Measurements from ENCODE around the gene LCN10. TPM values are rescaled to one million over a fixed set of nuclear protein-coding genes. Genes with fewer than 3 reads are reported as not detected.

Gene LCN10
- total and polyA plus RNA-seq, 2 of the 13 experiments (the other 11 are each of a cell fraction or from before 2014, with no cell fraction given) = 0.53 to 0.61 TPM

- TF ChIP-seq ZNF318 (CRISPR knock-in tag; IDR thresholded peaks at IDR 0.05) (no peak), MYPOP (CRISPR knock-in tag; IDR thresholded peaks at IDR 0.05) (no peak), ZBTB8A (CRISPR knock-in tag; IDR thresholded peaks at IDR 0.05; ENCODE audit: borderline replicate concordance, low read depth) (no peak), GZF1 (CRISPR knock-in tag; IDR thresholded peaks at IDR 0.05) (no peak), GABPA (IDR thresholded peaks at IDR 0.05; ENCODE audit: low read depth, low read length) (no peak), GABPA (CRISPR knock-in tag; IDR thresholded peaks at IDR 0.05; ENCODE audit: low read depth) (no peak), ZSCAN20 (CRISPR knock-in tag; IDR thresholded peaks at IDR 0.05; ENCODE audit: borderline replicate concordance) (no peak), RARG (CRISPR knock-in tag; IDR thresholded peaks at IDR 0.05; ENCODE audit: low read depth) (no peak), NFIB (CRISPR knock-in tag; IDR thresholded peaks at IDR 0.05; ENCODE audit: borderline replicate concordance) (no peak)
Observed at GRCh38 chr9:136713550-136713949, 29.2 kb downstream of the LCN10 start (continued).
